Suprapubic skin (tissue), 3 donors: Measurements from ENCODE around the gene AMMECR1L.

Experiments
- CTCF ChIP-seq, 2 donors: fragments of 200-600 bp in 1 of 2; fragments of 450-650 bp in 1 of 2; sonication (generic) in 1 of 2; IDR thresholded peaks; one replicate each; pipeline ENCODE4 v1.5.1; 2016 to 2019; ENCODE audit warnings: antibody characterized with exemption in 2 of 2, mild to moderate bottlenecking in 1 of 2, moderate library complexity in 1 of 2
- EP300 ChIP-seq: sonication (generic); formaldehyde crosslinking; IDR thresholded peaks from one replicate; pipeline ENCODE4 v1.6.1; 2017; ENCODE audit warnings: antibody characterized with exemption
- POLR2A ChIP-seq, 2 donors: fragments of 450-650 bp; IDR thresholded peaks; one replicate each; pipeline ENCODE4 v1.6.1; 2017; ENCODE audit warnings: antibody characterized with exemption in 2 of 2, mild to moderate bottlenecking in 2 of 2, moderate library complexity in 2 of 2

- TF ChIP-seq POLR2A (IDR thresholded peaks at IDR 0.05), result no peak
- no peak for TF ChIP-seq CTCF (IDR thresholded peaks at IDR 0.05)
- no peak for TF ChIP-seq EP300
These were observed 26.1 kb downstream of the AMMECR1L start for GRCh38 chr2:127859712-127860085.
